Endothelial cell of umbilical vein (primary cell): Measurements from ENCODE around the gene DLD. TPM values are rescaled to one million over a fixed set of nuclear protein-coding genes. Genes with fewer than 3 reads are reported as not detected.

Source experiments
- BruUV-seq: library from RNA; stranded (reverse); fragments of 400-500 nt; replicated peaks from 2 replicates; lab custom pipeline; 2021; lab: Mats Ljungman, UMichigan
- CTCF ChIA-PET: fragments of 300-600, 350-600 bp; sonication (Branson Sonifier 250); formaldehyde crosslinking; loops from one replicate; lab custom pipeline; 2021; ENCODE audit warnings: antibody characterized with exemption, inconsistent platforms; lab: Charles Lee
- POLR2A ChIA-PET: fragments of 300-600, 350-600 bp; sonication (Branson Sonifier 250); formaldehyde crosslinking; loops from one replicate; lab custom pipeline; 2021; ENCODE audit warnings: antibody characterized with exemption, inconsistent platforms; lab: Charles Lee
- DNase-seq: peaks from one replicate; pipeline ENCODE4 v3.0.0-alpha.2; 2011; ENCODE audit warnings: low read depth, low spot score
- FAIRE-seq: peaks from 2 replicates; lab custom pipeline; 2011; peaks lifted over from hg19 to GRCh38; lab: Jason Lieb, UNC
- H2AFZ ChIP-seq: 2 replicates; pipeline ENCODE4 v1.6.0; 2012; ENCODE audit warnings: low read depth, low read length, control low read depth, inconsistent platforms
- H3K27ac ChIP-seq: 2 replicates; pipeline ENCODE4 v1.5.1; 2011; ENCODE audit warnings: low read depth, mild to moderate bottlenecking, control low read depth, low read length, moderate library complexity; ENCODE audit not compliant: insufficient read depth
- H3K27me3 ChIP-seq, 2 experiments: 2 replicates each; pipeline versions ENCODE4 v1.6.0 to v1.6.1; 2011; ENCODE audit warnings: low read length in 2 of 2, mixed read lengths in 1 of 2; ENCODE audit not compliant: control insufficient read depth in 2 of 2, insufficient read depth in 2 of 2
- H3K36me3 ChIP-seq, 2 experiments: 2 replicates in 1 of 2; 3 replicates in 1 of 2; pipeline ENCODE4 v1.5.1; 2011; ENCODE audit warnings: low read length in 2 of 2, mild to moderate bottlenecking in 1 of 2, moderate library complexity in 1 of 2; ENCODE audit not compliant: control insufficient read depth in 2 of 2, insufficient read depth in 2 of 2; ENCODE audit errors: extremely low read depth in 1 of 2
- H3K4me1 ChIP-seq: 3 replicates; pipeline ENCODE4 v1.5.1; 2011; ENCODE audit warnings: mild to moderate bottlenecking, low read length; ENCODE audit not compliant: control insufficient read depth, insufficient read depth; ENCODE audit errors: extremely low read depth
- H3K4me2 ChIP-seq: 2 replicates; pipeline ENCODE4 v1.6.1; 2011; ENCODE audit warnings: low read length, control low read depth, mixed read lengths; ENCODE audit not compliant: insufficient read depth
- H3K4me3 ChIP-seq, 3 experiments: fragments of 200-600 bp in 1 of 3; sonication (generic), shearing (Covaris generic) in 1 of 3; replicated peaks in 1 of 3; 2 replicates each; pipeline ENCODE4 v1.5.1; 2011 to 2016; ENCODE audit warnings: control low read depth in 3 of 3, low read length in 3 of 3, mild to moderate bottlenecking in 2 of 3, inconsistent platforms in 1 of 3, low read depth in 1 of 3, moderate library complexity in 1 of 3; ENCODE audit not compliant: insufficient read depth in 1 of 3
- H3K79me2 ChIP-seq: 2 replicates; pipeline ENCODE4 v1.6.0; 2012; ENCODE audit warnings: low read length, inconsistent platforms; ENCODE audit not compliant: control insufficient read depth, insufficient read depth
- H3K9ac ChIP-seq: replicated peaks from 2 replicates; pipeline ENCODE3; 2011; ENCODE audit warnings: low read length, control low read depth; ENCODE audit not compliant: insufficient read depth; ENCODE audit errors: extremely low read depth
- H3K9me1 ChIP-seq: replicated peaks from 3 replicates; pipeline ENCODE4 v1.6.0; 2011; ENCODE audit warnings: mild to moderate bottlenecking, low read length; ENCODE audit not compliant: control insufficient read depth, insufficient read depth; ENCODE audit errors: extremely low read depth
- H3K9me3 ChIP-seq: replicated peaks from 2 replicates; pipeline ENCODE4 v1.5.1; 2012; ENCODE audit warnings: low read length, inconsistent platforms; ENCODE audit not compliant: control insufficient read depth, insufficient read depth
- H4K20me1 ChIP-seq: replicated peaks from 2 replicates; pipeline ENCODE3; 2011; ENCODE audit warnings: mild to moderate bottlenecking, low read length; ENCODE audit not compliant: control insufficient read depth, insufficient read depth; ENCODE audit errors: extremely low read depth
- EZH2 ChIP-seq: IDR thresholded peaks from 2 replicates; pipeline ENCODE4 v1.6.1; 2012; ENCODE audit warnings: borderline replicate concordance, low read depth, mild to moderate bottlenecking, moderate library complexity, low read length, inconsistent platforms; ENCODE audit not compliant: severe bottlenecking
- FOS ChIP-seq: IDR thresholded peaks from 2 replicates; pipeline ENCODE4 v1.6.1; 2011; ENCODE audit warnings: mild to moderate bottlenecking, low read length, moderate library complexity, borderline replicate concordance; ENCODE audit not compliant: insufficient read depth
- GATA2 ChIP-seq: IDR thresholded peaks from 2 replicates; pipeline ENCODE4 v1.7.0; 2011; ENCODE audit warnings: low read depth, mild to moderate bottlenecking, moderate library complexity, mixed read lengths, low read length; ENCODE audit not compliant: insufficient read length, insufficient read depth
- JUN ChIP-seq: IDR thresholded peaks from 2 replicates; pipeline ENCODE4 v1.6.1; 2011; ENCODE audit warnings: borderline replicate concordance, low read depth; ENCODE audit not compliant: insufficient read length, insufficient read depth
- MYC ChIP-seq: IDR thresholded peaks from one replicate; pipeline ENCODE4 v1.6.1; 2011; ENCODE audit warnings: mild to moderate bottlenecking, low read depth, low read length
- POLR2A ChIP-seq: IDR thresholded peaks from 2 replicates; pipeline ENCODE4 v1.6.1; 2012; ENCODE audit warnings: low read depth, mild to moderate bottlenecking, control low read depth, low read length
- POLR2AphosphoS5 ChIP-seq: IDR thresholded peaks from 2 replicates; pipeline ENCODE4 v1.6.1; 2012; ENCODE audit warnings: low read depth, mild to moderate bottlenecking, control low read depth, low read length, moderate library complexity; ENCODE audit not compliant: insufficient read depth
- dilution Hi-C: fragments of 300-500 bp; cut with MboI; formaldehyde crosslinking; loops from one replicate; pipeline ENCODE4 v1.15.0; 2019; ENCODE audit warnings: low sequenced_read_pairs; ENCODE audit not compliant: extremely low pct_ligation_motif_present
- intact Hi-C: fragments of 100-400 bp; cut with micrococcal nuclease; formaldehyde crosslinking; loops from one replicate; pipeline ENCODE4 v1.10.0; 2022
- polyA plus RNA-seq, 4 experiments: library from polyadenylated mRNA; depleted of rRNA in 3 of 4; stranded (reverse) in 3 of 4; unstranded in 1 of 4; fragments of >200 nt; gene quantifications; 2 replicates each; pipeline versions ENCODE4 v1.2.1 to v1.2.3, GENCODE V29; 2011 to 2012; ENCODE audit warnings: missing spikeins in 1 of 4
- total RNA-seq: library from RNA; stranded (reverse); gene quantifications from 2 replicates; pipeline ENCODE4 v1.2.3, GENCODE V29; 2021
- TF ChIP-seq, protein P1 (sequence below), 2 donors: IDR thresholded peaks; 1 replicate in 1 of 2; 2 replicates in 1 of 2; pipeline ENCODE4 v1.5.1; 2011; ENCODE audit warnings: low read length in 2 of 2, mild to moderate bottlenecking in 2 of 2, moderate library complexity in 2 of 2, control low read depth in 1 of 2, inconsistent platforms in 1 of 2, low read depth in 1 of 2; ENCODE audit not compliant: insufficient read depth in 1 of 2; ENCODE audit errors: extremely low read depth in 1 of 2
- TF ChIP-seq, protein P2 (sequence below): IDR thresholded peaks from 2 replicates; pipeline ENCODE4 v1.6.1; 2011; ENCODE audit not compliant: insufficient read depth, insufficient read length

DLD gene
- total and polyA plus RNA-seq, 2 donors (not counting 3 experiments of a cell fraction or from before 2014, with no cell fraction given), result 61.7 to 95.0 TPM

DNA sequence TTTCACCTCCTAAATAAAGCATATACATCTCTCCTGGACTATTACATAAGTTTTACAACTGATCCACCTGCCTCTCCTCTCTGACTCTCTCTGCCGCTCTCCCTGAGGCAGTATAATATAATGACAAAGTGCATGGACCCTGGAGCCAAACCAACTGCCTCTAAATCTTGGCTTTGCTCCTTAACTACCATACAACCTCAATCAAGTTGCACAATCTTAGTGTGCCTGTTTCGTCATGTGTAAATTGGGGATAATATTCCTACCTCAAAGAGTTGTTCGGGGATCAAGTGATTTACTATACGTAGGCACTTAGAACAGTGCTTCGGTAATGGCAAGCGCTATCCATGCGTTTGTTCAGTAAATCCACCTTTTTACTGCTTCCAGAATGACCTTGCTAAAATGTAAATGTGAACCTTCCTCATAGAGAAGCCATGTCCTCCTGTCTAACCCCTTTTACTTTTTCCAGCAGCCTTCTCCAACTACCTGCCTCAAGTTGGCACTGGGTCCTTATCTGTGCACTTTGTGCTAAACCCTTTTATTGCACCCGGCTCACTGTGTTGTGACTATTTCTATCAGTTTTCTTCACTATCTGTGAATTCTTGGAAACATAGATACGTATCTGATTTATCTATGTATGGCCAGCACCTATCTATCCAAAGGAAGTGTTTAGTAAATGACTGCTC is 30.6 kb upstream of the DLD start:
- BruUV-seq, result no TSS peak
- no peaks in the 10 kb centered on the region for H3K4me1 ChIP-seq
- dilution Hi-C loops (no loop called here), intact Hi-C loops (no loop called here)
- no peak overlapping the region for H2AFZ ChIP-seq
- H4K20me1 ChIP-seq, result no peaks in the 10 kb centered on the region
- no peaks in the 10 kb centered on the region for H3K36me3 ChIP-seq
- H3K4me2 ChIP-seq, result no peak overlapping the region
- no peak overlapping the region for H3K27ac ChIP-seq
- CTCF ChIA-PET, result interaction anchor here (0.6 to 1.7 kb wide), 3 partner anchors 14 to 19 kb away, joined by 3 to 6 read pairs (median 4); no protein-coding TSS in a partner anchor
- no peaks in the 10 kb centered on the region for H3K79me2 ChIP-seq
- H3K9me3 ChIP-seq, result no peaks in the 10 kb centered on the region
- no peak overlapping the region for H3K4me3 ChIP-seq
- no peak for FAIRE-seq
- POLR2A ChIA-PET, result no interaction called here
- DNase-seq, result no peak
- H3K9ac ChIP-seq, result no peak overlapping the region
- no peaks in the 10 kb centered on the region for H3K9me1 ChIP-seq
- TF ChIP-seq MYC, result no peak
- TF ChIP-seq JUN, result no peak
- no peak for TF ChIP-seq FOS
- TF ChIP-seq, protein P1, sequence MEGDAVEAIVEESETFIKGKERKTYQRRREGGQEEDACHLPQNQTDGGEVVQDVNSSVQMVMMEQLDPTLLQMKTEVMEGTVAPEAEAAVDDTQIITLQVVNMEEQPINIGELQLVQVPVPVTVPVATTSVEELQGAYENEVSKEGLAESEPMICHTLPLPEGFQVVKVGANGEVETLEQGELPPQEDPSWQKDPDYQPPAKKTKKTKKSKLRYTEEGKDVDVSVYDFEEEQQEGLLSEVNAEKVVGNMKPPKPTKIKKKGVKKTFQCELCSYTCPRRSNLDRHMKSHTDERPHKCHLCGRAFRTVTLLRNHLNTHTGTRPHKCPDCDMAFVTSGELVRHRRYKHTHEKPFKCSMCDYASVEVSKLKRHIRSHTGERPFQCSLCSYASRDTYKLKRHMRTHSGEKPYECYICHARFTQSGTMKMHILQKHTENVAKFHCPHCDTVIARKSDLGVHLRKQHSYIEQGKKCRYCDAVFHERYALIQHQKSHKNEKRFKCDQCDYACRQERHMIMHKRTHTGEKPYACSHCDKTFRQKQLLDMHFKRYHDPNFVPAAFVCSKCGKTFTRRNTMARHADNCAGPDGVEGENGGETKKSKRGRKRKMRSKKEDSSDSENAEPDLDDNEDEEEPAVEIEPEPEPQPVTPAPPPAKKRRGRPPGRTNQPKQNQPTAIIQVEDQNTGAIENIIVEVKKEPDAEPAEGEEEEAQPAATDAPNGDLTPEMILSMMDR (IDR thresholded peaks at IDR 0.05; ENCODE audit: extremely low read depth in 1 of 2, insufficient read depth in 1 of 2, low read depth in 1 of 2, low read length in 2 of 2), result no peak
- TF ChIP-seq GATA2, result no peak
- no peak for TF ChIP-seq POLR2A
- TF ChIP-seq, protein P2, sequence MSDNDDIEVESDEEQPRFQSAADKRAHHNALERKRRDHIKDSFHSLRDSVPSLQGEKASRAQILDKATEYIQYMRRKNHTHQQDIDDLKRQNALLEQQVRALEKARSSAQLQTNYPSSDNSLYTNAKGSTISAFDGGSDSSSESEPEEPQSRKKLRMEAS, result no peak
- TF ChIP-seq POLR2AphosphoS5, result no peak
- TF ChIP-seq EZH2, result no peak
- peaks cover 2% of the 10 kb centered on the region in 2 experiments for H3K27me3 ChIP-seq
